IPS DF 4.7 (cell line): Measurements from ENCODE around the gene CCRL2.
A peak's percentile ranks its signal among the peaks of the same experiment; 100 is the strongest.
"Not testable (repeated sequence)": the region's sequence is repeated elsewhere in the genome, so short reads cannot be mapped to it uniquely, and the experiment has no call there.

ENCODE experiments used
- DNase-seq: peaks from one replicate; pipeline ENCODE4 v3.0.0-alpha.2; 2013; ENCODE audit warnings: low spot score; ENCODE audit errors: extremely low read depth

CCRL2 gene

DNA sequence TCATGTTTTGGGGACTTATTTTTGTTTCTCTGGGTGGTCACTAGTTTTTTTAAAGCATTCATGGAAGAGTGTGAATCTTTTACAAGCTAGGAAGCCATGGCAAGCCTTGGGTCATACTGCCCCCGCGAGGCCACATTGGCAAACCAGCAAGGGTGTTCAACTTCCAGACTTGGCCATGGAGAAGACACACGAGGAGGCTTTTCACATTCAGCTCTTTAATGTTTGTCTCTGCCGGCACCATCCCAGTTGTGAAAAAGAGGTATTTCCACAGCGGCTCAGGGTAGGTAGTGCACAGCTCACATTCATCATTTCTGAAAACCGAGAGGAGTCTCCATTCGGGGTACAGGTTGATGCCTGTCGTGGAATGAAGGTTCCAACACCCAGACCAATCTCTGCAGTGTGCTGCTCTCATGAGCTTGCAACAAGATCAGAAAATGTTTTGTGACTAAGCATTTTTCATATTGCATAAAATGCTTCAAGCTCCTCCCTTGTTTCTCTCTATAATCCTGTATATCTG lies 28.6 kb upstream of the CCRL2 start:
- peak; percentile 53 for DNase-seq

DNA sequence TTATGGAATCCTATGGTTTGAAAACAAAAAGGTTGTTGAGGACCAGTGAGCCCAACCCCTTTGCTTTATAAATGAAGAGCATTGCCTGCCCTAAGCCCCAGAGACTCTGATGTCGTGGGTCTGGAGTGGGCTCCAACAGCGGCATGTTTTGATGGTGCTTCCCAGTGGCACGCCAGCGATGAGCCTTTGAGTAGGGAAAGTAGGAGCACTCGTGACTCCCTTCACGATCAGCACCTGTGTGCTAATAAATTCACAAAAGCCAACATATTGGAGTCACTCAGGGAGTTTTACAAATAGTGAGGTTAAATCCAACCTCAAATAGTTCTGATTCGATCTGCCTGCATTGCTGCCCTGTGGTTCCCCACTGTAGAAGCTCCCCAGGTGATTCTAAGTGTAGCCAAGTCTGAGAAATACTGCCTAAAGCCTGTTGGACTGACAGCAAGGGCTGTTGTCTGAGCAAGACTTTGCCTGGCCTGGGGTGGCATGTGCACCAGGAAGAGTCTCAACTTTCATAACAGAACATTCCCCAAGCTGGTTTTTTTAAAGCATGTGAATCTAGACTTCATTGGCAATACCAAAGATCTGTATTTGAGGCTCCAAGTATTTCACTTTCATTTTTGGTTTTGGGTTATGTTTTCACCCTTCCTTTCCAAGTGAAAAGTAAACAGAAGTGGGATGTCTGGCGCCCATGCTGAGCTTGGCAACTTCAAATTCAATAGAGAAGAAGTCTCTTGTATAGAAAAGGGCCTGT lies 26.4 kb upstream of the CCRL2 start:
- no peak for DNase-seq

DNA sequence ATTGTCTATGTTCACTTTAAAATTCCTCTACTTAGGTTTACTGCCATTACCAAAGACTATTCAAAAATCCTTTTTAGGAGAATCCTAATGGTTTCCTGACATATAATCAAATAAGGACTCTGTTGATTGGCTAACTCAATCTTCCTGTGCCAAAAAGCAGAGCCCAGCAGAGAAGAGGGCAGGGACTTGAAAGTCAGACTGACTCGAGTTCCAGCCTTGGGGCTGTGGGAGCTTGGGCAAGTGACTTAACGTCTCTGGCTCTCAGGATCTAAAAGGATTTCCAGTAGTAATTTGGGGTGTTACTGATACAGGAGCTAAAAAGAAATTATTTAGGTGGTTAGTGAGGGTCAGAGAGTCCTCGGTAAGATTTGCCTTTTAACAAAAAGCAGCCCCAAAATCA lies 25.4 kb upstream of the CCRL2 start:
- no peak for DNase-seq

DNA sequence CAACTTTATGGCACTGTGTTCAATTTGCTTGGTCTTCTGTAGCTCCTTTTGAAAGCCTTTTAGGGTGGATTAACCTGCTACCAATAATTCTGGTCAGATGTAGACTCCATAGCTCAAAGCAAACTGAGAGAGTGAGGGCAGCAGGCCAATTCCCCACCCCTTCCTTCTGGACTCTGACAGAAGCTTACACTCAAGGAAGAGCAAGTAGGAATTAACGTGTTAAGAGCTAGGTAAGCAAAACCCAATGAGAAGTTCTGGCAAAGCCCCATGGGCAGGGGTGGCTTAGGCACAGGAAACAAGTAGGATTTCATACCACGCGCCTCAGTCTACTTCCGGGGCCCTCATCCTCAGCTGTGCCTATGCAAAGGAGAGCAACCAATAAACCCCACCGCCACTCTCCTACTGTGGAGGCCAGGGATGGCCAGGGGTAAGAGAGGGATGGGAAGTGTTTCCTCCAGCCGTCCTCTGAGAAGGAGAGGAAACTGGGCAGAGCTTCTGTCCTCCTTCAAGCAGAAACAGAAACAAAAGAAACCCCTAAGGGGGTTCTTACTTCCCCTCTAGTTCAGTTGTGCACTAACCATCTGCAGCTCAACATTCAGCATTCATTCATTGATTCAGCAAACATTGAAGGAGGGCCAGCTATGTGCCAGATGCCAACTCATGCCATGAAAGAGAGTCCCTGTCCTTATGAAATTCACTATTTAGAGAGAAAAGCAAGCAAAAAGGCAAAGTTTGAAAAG lies 23.7 kb upstream of the CCRL2 start:
- DNase-seq, result no peak

DNA sequence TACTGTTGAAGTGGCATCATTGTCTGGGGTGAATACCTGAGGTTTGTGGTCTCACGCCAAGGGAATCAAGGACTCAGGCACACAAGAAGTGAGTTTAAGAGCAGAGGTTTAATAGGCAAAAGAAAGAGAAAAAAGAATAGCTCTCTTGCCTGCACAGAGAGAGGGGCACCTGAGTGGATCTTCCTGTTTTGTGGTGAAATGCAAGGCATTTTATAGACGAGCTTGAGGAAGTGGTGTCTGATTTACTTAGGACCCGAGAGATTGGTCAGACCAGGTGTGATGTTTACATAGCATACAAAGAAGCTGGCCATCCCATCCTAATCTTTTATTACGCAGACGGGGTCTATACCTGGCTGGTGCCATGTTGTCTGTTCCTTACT lies 23.1 kb upstream of the CCRL2 start:
- DNase-seq, result no peak

DNA sequence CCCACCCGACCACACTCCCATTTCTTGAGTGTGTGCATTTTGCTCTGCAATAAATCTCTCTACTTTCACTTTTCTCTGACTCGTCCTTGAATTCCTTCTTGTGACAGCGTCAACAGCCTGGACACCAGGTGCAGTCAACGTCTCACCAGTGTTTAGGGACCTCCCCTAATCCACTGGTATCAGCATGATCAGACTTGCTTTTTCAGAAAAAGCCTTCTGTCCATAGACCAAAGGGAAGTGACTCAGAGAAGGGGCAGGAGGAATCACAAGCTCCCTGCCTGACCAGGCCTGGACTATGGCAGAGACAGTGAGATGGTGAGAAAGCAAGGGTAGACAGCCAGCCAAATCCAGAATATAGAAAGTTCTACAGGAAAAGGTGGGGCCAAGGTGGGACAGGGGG lies 20.9 kb upstream of the CCRL2 start:
- no peak for DNase-seq

DNA sequence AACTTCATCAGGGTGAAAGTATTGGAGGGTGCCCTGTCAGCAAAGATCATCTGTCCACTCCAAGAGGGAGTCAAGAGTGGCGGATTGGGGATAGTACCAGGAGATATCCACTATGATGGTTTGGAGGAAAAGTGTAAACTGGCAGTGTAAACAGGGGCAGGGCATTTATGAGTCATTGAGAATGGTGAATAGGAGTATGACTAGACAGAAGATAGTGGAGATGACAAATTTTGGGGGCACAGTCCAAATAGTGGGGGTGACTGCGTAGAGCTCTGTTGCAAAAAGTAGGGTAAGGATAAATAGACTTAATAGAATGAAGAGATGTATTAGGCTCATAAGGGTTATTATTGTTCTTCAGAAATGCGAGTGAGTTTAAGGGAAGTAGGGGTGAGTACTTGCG lies 18.2 kb upstream of the CCRL2 start:
- DNase-seq, result not testable (repeated sequence)

DNA sequence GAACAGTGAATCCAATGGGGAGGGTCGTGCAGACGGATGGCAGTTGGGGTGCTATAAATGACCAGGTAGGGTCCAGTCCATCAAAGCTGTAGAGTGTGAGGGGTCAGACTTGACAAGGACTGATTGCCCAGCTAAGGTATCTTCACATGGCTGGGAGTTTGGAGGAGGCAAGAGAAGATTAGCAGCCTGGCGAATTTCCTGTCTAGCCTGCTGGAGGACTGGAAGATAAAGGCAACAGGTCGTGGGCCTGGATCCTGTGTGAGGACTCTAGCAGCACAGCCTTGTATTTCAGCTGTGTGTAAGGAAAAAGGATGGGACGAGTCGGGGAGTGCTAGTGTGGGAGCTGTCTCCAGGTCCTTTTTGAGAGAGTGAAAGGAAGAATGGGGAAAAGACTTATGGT lies 17.8 kb upstream of the CCRL2 start:
- DNase-seq, result no peak

DNA sequence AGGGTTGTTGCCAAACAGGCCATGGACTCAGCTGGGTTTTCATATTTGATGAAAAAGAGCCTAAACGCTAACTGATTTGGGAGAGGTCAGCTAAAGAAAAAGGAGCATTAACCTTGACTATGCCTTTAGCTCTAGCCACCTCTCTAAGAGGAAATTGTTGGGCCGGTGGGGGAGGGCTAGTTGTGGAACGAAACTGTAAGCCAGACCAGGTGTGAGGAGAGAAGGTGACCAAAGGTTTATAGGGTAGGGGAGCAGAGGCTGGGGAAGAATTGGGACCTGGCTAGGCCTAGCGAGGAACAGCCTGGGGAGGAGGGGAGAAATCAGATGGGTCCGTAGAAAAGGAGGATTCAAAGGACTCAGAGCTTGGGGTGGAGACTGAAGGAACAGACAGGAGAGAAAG lies 15.5 kb upstream of the CCRL2 start:
- not testable (repeated sequence) for DNase-seq

DNA sequence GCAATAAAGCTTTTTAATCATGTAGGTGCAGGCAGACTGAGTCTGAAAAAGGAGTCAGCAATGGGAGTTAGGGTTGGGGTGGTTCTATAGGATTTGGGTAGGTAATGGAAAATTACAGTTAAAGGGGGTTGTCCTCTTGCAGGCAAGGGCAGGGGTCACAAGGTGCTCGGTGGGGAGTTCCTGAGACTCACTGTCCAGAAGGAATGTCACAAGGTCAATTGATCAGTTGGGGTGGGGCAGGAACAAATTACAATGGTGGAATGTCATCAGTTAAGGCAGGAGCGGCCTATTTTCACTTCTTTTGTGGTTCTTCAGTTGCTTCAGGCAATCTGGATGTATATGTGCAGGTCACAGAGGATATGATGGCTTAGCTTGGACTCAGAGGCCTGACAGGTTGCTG lies 14.0 kb upstream of the CCRL2 start:
- DNase-seq, result no peak

DNA sequence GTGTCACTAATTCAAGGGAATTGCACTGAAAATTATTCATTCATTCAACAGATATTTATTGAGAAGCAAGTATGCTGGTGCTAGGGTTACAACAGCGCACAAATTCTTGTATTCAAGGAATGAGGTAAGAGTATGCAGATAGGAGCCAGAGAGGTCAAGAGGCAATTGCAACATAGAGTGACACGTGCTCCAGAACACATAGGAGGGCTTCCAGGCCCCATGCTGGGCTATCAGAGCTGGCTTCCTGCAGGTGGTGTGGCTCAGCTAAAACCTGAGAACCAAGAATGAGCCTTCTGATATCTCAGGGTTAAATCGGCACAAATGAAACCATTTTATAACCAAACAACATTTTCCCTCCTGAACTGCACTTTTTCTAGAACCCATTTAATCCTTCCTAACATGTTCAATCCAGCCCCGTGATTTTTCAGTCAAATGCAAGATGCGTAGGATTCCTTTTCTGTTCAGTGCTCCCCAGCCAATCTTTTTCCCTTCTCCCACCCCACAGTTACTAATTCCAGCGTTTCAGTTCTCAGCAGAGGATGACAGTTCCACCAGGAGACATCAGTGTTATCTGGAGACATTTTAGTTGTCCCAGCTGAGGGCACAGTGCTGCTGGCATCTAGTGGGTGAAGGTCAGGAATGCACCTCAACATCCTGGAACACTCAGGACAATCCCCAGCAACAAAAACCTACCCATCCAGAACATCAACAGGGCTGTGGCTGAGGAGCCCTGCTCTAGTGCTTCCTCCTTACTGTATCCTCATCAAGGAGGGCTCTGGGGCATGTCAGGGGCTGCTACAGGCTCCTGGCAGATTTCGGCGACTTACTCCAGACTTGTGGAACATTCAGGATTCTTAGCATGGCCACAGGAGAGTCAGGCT lies 13.3 kb upstream of the CCRL2 start:
- peak; percentile 30 for DNase-seq

DNA sequence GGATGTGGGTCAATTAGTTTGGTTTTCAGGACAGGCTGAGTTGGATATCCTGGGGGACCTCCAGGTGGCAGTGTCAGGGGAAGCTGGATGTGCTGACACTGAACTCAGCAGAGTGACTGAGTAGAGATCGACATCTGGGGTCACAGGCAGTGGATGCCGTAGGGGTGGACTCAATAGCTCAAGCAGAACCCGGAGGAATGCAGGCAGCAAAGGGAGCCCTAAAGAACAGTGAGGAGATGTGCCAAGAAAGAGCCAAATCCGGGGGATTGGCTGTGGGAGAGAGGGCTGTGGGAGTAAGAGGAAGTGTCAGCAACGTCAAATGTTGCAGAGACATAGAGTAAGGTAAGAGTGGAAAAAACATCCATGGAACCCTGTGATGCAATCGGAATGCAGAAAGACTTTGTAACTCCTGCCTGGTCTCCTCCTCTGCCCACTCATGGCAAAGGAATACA lies 11.8 kb upstream of the CCRL2 start:
- DNase-seq, result no peak

DNA sequence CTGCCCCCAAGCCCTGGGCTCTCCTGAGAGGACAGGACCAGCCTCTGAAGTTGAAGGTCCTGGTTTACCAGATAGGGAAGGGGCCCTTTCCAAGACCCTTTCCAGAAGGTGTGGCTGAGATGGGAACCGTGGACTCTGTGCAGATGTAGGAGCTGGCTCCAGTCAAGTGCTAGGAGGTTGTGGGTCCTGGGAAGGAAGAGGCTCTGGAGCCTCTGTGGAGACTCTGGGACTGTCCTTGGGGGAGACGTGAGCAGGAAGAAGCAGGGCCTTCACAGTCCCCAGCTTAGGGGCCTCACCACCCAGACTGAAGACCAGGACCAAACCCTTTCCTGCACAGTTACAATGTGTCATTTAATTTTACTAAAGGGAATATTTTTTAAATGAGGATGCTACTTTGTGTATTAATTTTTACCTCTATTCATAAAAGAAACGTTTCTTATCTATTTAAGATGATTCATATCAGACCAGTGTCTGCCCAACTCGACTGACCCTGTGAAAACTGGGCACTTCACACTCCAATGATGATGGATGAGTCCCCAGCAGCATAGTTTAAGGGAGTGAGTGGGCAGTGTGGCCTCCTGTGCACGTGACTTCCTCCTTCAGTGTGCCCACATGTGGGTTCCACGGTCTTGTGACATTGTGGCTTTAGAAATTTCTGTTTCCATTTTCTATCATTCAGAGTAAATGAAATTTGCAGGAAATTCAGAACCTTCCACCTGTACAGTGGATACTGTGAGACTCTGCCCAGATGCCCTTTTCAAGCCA lies 11.1 kb upstream of the CCRL2 start:
- no peak for DNase-seq

DNA sequence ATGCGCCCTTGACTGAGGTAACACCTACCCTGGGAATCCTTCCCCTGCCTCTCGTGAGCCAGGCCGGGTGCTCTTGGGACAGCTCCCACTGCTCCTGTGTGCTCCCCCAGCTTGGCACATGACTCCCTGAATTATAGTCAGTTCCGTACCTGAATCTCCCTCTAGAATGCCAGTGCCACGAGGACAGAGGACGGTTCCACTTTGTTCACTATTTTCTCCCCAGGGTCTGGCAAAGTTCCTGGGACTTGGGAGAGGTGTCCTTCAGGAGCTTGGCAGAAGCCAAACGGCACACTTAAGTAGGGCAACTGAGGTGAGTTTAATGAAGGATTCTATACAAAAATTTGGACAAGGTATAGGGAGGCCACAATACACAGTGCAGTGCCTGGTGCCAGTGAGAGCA lies 9.9 kb upstream of the CCRL2 start:
- DNase-seq, result no peak

DNA sequence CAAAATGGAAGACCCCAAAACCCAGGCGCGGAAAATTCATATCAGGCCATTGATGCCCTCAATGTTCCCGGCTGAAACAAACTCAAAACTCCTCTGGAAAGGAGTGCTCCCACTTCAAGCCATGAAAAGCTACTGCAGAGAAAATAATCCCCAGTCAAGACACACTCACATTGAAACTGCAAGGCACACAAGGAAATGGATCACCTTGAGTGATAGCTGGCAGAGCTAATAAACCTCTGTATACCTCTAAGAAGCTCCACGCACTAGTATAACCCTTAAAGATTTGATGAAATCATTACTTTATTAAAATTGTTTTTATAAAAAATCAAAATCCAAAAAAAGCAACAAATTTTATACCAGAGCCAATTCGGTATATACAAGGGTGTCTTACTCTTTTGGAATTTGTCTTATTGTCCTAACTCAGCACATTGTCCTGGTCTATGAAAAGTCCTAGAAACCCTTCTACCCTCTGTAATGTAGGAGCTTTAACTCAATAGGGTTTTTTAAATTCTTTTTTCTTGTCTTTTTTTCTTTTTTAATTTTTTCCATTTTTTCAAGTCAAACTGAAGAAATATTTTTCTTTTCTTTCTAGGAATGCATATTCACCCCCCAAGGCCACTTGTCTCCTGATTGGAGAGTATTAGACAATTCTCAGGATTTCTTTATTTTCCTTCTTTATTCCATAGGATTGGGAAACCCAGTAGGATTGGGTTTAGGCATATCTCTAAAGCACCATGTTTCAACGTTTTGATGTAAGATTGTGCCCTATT lies 8.7 kb upstream of the CCRL2 start:
- no peak for DNase-seq

DNA sequence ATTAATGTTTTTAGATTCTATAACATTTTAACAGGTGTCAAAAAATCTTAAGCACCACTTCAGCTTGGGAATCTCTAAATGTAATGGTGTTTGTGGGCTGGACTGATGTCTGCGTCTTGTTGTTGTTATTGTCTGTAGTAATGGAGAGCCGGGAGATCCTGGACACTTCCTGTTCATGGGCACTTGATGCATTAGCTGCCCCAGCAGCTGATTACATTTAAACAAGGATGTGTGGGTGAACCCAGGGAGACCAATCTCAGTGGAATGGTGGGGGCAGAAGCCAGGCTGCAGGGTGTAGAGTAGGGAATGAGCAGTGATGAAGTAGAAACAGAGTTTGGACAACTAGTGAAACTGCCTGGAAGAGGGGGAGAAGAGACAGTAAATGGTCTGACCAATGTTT lies 8.0 kb upstream of the CCRL2 start:
- DNase-seq, result no peak

DNA sequence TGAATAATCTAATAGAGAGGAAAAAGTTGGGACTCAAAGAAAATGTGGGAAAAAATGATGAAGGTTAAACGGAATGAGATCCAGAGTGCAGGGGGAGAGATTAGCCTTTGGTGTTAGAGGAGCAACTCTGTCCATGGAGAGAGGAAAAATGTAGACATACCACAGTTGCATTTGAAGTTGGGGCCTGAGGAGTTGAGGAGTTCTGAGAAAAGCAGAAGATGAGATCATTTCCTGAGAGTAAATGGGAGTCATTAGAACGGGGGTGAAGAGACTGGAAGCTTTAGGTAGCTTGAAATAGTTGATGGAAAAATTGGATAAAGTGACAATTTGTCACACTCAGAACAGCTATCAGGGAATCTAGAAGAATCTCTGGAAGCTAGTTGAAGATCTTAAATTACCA lies 7.5 kb upstream of the CCRL2 start:
- DNase-seq, result no peak

DNA sequence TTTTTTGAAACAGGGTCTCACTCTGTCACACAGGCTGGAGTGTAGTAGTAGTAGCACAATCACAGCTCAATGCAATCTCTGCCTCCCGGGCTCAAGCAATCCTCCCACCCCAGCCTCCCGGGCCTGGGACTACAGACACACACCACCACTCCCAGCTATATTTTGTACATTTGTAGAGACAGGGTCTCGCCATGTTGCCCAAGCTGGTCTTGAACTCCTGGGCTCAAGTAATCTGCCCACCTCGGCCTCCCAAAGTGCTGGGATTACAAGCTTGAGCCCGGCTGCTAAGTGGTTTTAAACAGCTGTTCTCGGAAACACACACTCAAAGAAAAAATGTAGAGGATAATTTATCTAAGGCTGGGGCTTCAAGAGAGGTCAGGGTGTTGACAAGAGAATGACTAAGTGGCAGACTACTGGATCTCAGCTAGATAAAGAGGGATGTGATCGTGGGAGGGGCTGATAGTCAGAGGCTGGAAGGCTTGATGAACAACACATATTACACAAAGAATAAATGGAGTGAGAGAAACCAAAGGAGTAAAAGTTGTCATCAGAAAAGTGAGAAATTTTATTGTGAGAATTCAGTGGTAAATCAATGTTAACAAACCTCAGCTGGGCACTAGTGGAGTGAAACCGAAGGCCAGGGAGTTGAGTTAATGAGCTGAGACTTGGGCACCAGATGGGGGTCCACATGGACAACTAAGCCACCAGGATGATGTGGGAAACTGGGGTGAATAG lies 6.9 kb upstream of the CCRL2 start:
- DNase-seq, result no peak

DNA sequence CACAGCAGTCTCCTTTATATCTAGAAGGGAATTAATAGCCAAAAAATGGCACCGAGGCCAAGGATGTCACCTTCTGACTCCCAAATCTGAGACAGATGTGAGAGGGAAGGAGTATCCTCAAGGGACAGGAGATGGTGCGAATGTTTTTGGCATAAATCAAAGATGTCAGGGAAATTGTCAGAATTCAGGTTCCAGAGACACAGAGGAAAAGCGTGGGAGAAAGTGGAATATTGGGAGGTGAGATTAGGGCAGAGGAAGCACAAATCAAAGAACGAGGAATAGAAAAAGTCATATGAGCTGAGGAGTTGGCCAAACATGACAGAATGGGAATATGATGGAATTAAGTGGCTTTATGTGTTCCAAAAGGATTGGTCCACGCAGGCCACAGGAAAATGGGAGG lies 6.2 kb upstream of the CCRL2 start:
- no peak for DNase-seq

DNA sequence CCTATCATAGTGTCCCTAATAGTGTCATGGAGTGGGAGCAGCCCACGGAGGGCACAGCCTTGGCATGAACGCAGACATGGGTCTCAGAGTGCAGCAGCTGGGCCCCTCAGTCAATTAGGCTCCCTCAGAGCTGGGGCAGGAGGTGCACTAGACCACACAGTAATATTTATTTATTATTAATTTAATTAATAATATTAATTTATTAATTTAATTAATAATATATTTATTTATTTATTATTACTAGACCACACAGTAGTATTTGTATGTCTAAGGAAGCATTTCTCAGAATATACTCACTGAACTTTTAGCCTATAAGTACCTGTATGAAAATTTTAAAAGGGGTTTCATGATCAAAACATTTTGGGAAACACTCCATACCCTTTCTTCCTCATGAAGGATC lies 5.5 kb upstream of the CCRL2 start:
- DNase-seq, result no peak
